Stomach (tissue), 4 donors: ENCODE results near the gene PSME4.

Experiments
- POLR2A ChIP-seq, 4 donors: fragments of 450-650 bp; IDR thresholded peaks; one replicate each; pipeline ENCODE4 v1.6.1; 2016; ENCODE audit warnings: antibody characterized with exemption in 4 of 4, control low read depth in 2 of 4, mild to moderate bottlenecking in 1 of 4, moderate library complexity in 1 of 4
- TF ChIP-seq, protein P1 (sequence below), 7 experiments: fragments of 450-650 bp in 4 of 7; fragments of 200-600 bp in 3 of 7; sonication (generic) in 3 of 7; IDR thresholded peaks; one replicate each; pipeline ENCODE4 v1.5.1; 2016 to 2019; ENCODE audit warnings: antibody characterized with exemption in 7 of 7, control low read depth in 2 of 7, mild to moderate bottlenecking in 1 of 7

DNA sequence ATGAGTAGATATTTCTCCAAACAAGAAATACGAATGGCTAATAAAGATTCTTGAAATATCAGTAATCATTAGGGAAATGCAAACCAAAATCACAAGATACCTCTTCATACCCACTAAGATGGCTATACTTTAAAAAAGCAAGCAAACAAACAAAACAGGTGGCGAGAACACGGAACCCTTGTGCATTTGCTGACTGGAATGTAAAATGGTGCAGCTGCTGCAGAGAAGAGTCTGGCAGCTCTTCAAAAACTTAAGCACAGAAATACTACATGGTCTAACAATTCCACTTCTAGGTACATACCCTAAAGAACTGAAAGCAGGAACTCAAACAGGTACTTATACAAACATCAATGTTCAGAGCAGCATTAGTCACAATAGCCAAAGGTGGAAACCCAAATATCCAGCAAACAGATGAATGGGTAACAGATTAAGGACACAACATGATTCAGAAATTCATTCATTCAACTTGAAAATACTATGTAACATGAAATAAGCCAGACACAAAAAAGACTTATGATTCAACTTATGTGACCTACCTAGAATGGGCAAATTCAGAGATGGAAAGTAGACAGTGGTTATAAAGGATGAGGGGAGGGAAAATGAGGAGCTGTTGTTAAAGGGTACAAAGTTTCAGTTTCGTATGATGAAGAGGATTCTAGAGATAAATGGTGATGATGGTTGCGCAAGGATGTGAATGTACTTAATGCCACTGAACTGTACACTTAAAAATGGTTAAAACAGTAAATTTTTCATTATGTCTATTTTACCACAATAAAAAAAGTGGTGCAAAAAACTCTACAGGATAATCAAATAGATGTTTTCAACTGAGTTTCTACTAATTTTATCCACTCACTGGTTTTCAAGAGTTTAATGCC is 84.2 kb downstream of the PSME4 start:
- TF ChIP-seq POLR2A (IDR thresholded peaks at IDR 0.05), result no peak
- TF ChIP-seq, protein P1, sequence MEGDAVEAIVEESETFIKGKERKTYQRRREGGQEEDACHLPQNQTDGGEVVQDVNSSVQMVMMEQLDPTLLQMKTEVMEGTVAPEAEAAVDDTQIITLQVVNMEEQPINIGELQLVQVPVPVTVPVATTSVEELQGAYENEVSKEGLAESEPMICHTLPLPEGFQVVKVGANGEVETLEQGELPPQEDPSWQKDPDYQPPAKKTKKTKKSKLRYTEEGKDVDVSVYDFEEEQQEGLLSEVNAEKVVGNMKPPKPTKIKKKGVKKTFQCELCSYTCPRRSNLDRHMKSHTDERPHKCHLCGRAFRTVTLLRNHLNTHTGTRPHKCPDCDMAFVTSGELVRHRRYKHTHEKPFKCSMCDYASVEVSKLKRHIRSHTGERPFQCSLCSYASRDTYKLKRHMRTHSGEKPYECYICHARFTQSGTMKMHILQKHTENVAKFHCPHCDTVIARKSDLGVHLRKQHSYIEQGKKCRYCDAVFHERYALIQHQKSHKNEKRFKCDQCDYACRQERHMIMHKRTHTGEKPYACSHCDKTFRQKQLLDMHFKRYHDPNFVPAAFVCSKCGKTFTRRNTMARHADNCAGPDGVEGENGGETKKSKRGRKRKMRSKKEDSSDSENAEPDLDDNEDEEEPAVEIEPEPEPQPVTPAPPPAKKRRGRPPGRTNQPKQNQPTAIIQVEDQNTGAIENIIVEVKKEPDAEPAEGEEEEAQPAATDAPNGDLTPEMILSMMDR (IDR thresholded peaks at IDR 0.05), result no peak
